Measurements from ENCODE around the gene BMP6. TPM values are rescaled to one million over a fixed set of nuclear protein-coding genes. Genes with fewer than 3 reads are reported as not detected.

BMP6 gene
- total and polyA plus RNA-seq, 2 experiments from 2014 or later, result 0.84 to 2.8 TPM

DNA sequence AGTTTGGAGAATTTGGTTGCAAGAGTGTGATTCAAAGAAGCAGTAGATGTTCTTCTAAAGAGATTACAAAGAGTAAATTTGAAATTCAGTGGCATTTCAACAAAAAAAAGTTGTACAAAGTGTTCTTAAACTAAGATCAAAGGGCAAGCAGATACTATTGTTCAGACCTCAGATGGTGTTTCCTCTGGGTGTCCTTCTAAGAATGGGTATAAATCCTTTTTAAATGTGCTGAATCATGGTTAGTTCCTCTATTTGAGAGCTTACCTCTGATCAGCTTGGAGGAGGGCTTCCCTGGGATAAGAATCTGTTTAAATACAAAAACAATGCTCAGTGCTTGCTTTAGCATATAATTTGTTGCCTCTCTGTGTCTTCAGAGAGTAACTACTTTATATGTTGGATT lies 6.3 kb downstream of the BMP6 start:
- Histone ChIP-seq H3K4me1 (ENCODE audit: insufficient read depth) (peaks cover 26% of the 10 kb centered on the region), H3K79me2 (replicated peaks; ENCODE audit: insufficient read depth) (no peaks in the 10 kb centered on the region), H3K4me3 (no peak overlapping the region), H3K27ac (ENCODE audit: low read depth) (no peak overlapping the region), H3K36me3 (ENCODE audit: insufficient read depth) (no peaks in the 10 kb centered on the region), H3K4me2 (no peak overlapping the region; the same call in 1 of the 2 replicates), H4K20me1 (replicated peaks; ENCODE audit: insufficient read depth) (peaks cover 5% of the 10 kb centered on the region; the same call in 1 of the 2 replicates), H3K9me2 (ENCODE audit: insufficient read depth) (no peaks in the 10 kb centered on the region), H2AFZ (no peak overlapping the region), H3K27me3 (ENCODE audit: insufficient read depth) (peaks cover 37% of the 10 kb centered on the region), H3F3A (replicated peaks; ENCODE audit: low read depth) (no peaks in the 10 kb centered on the region)
- peaks cover 35% of the 10 kb centered on the region for H3K4me1 Mint-ChIP-seq
- no peaks in the 10 kb centered on the region for H3K9me3 Mint-ChIP-seq
- ATAC-seq (no peak), DNase-seq (ENCODE audit: low spot score) (peak; percentile 16)
- TF ChIP-seq, protein P1, sequence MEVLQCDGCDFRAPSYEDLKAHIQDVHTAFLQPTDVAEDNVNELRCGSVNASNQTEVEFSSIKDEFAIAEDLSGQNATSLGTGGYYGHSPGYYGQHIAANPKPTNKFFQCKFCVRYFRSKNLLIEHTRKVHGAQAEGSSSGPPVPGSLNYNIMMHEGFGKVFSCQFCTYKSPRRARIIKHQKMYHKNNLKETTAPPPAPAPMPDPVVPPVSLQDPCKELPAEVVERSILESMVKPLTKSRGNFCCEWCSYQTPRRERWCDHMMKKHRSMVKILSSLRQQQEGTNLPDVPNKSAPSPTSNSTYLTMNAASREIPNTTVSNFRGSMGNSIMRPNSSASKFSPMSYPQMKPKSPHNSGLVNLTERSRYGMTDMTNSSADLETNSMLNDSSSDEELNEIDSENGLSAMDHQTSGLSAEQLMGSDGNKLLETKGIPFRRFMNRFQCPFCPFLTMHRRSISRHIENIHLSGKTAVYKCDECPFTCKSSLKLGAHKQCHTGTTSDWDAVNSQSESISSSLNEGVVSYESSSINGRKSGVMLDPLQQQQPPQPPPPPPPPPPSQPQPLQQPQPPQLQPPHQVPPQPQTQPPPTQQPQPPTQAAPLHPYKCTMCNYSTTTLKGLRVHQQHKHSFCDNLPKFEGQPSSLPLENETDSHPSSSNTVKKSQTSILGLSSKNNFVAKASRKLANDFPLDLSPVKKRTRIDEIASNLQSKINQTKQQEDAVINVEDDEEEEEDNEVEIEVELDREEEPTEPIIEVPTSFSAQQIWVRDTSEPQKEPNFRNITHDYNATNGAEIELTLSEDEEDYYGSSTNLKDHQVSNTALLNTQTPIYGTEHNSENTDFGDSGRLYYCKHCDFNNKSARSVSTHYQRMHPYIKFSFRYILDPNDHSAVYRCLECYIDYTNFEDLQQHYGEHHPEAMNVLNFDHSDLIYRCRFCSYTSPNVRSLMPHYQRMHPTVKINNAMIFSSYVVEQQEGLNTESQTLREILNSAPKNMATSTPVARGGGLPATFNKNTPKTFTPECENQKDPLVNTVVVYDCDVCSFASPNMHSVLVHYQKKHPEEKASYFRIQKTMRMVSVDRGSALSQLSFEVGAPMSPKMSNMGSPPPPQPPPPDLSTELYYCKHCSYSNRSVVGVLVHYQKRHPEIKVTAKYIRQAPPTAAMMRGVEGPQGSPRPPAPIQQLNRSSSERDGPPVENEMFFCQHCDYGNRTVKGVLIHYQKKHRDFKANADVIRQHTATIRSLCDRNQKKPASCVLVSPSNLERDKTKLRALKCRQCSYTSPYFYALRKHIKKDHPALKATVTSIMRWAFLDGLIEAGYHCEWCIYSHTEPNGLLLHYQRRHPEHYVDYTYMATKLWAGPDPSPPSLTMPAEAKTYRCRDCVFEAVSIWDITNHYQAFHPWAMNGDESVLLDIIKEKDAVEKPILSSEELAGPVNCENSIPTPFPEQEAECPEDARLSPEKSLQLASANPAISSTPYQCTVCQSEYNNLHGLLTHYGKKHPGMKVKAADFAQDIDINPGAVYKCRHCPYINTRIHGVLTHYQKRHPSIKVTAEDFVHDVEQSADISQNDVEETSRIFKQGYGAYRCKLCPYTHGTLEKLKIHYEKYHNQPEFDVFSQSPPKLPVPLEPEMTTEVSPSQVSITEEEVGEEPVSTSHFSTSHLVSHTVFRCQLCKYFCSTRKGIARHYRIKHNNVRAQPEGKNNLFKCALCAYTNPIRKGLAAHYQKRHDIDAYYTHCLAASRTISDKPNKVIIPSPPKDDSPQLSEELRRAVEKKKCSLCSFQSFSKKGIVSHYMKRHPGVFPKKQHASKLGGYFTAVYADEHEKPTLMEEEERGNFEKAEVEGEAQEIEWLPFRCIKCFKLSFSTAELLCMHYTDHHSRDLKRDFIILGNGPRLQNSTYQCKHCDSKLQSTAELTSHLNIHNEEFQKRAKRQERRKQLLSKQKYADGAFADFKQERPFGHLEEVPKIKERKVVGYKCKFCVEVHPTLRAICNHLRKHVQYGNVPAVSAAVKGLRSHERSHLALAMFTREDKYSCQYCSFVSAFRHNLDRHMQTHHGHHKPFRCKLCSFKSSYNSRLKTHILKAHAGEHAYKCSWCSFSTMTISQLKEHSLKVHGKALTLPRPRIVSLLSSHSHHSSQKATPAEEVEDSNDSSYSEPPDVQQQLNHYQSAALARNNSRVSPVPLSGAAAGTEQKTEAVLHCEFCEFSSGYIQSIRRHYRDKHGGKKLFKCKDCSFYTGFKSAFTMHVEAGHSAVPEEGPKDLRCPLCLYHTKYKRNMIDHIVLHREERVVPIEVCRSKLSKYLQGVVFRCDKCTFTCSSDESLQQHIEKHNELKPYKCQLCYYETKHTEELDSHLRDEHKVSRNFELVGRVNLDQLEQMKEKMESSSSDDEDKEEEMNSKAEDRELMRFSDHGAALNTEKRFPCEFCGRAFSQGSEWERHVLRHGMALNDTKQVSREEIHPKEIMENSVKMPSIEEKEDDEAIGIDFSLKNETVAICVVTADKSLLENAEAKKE (CRISPR knock-in tag; IDR thresholded peaks at IDR 0.05), result no peak
- no peak for TF ChIP-seq CREB1 (CRISPR knock-in tag; IDR thresholded peaks at IDR 0.05; ENCODE audit: low read depth)
- no peak for TF ChIP-seq POLR2AphosphoS5 (IDR thresholded peaks at IDR 0.05; ENCODE audit: low read depth)
- no peak for TF ChIP-seq NANOG (IDR thresholded peaks at IDR 0.05; ENCODE audit: borderline replicate concordance)
- TF ChIP-seq EZH2 (IDR thresholded peaks at IDR 0.05; ENCODE audit: low read depth, unreplicated experiment), result no peak
- no peak for TF ChIP-seq STAT1 (IDR thresholded peaks at IDR 0.05; ENCODE audit: unreplicated experiment)
- TF ChIP-seq JUNB (IDR thresholded peaks at IDR 0.05; ENCODE audit: unreplicated experiment), result no peak
- TF ChIP-seq, protein P2, sequence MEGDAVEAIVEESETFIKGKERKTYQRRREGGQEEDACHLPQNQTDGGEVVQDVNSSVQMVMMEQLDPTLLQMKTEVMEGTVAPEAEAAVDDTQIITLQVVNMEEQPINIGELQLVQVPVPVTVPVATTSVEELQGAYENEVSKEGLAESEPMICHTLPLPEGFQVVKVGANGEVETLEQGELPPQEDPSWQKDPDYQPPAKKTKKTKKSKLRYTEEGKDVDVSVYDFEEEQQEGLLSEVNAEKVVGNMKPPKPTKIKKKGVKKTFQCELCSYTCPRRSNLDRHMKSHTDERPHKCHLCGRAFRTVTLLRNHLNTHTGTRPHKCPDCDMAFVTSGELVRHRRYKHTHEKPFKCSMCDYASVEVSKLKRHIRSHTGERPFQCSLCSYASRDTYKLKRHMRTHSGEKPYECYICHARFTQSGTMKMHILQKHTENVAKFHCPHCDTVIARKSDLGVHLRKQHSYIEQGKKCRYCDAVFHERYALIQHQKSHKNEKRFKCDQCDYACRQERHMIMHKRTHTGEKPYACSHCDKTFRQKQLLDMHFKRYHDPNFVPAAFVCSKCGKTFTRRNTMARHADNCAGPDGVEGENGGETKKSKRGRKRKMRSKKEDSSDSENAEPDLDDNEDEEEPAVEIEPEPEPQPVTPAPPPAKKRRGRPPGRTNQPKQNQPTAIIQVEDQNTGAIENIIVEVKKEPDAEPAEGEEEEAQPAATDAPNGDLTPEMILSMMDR (conservative IDR thresholded peaks at IDR 0.05; ENCODE audit: low read depth in 2 of 2), result no peak
- TF ChIP-seq EZH2phosphoT487 (IDR thresholded peaks at IDR 0.05; ENCODE audit: unreplicated experiment), result no peak
- TF ChIP-seq ZNF331 (CRISPR knock-in tag; IDR thresholded peaks at IDR 0.05; ENCODE audit: low read depth), result no peak
- TF ChIP-seq, protein P3, sequence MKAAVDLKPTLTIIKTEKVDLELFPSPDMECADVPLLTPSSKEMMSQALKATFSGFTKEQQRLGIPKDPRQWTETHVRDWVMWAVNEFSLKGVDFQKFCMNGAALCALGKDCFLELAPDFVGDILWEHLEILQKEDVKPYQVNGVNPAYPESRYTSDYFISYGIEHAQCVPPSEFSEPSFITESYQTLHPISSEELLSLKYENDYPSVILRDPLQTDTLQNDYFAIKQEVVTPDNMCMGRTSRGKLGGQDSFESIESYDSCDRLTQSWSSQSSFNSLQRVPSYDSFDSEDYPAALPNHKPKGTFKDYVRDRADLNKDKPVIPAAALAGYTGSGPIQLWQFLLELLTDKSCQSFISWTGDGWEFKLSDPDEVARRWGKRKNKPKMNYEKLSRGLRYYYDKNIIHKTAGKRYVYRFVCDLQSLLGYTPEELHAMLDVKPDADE (IDR thresholded peaks at IDR 0.05), result no peak
- TF ChIP-seq ZNF114 (CRISPR knock-in tag; IDR thresholded peaks at IDR 0.05), result no peak
- TF ChIP-seq, protein P4, sequence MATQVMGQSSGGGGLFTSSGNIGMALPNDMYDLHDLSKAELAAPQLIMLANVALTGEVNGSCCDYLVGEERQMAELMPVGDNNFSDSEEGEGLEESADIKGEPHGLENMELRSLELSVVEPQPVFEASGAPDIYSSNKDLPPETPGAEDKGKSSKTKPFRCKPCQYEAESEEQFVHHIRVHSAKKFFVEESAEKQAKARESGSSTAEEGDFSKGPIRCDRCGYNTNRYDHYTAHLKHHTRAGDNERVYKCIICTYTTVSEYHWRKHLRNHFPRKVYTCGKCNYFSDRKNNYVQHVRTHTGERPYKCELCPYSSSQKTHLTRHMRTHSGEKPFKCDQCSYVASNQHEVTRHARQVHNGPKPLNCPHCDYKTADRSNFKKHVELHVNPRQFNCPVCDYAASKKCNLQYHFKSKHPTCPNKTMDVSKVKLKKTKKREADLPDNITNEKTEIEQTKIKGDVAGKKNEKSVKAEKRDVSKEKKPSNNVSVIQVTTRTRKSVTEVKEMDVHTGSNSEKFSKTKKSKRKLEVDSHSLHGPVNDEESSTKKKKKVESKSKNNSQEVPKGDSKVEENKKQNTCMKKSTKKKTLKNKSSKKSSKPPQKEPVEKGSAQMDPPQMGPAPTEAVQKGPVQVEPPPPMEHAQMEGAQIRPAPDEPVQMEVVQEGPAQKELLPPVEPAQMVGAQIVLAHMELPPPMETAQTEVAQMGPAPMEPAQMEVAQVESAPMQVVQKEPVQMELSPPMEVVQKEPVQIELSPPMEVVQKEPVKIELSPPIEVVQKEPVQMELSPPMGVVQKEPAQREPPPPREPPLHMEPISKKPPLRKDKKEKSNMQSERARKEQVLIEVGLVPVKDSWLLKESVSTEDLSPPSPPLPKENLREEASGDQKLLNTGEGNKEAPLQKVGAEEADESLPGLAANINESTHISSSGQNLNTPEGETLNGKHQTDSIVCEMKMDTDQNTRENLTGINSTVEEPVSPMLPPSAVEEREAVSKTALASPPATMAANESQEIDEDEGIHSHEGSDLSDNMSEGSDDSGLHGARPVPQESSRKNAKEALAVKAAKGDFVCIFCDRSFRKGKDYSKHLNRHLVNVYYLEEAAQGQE (IDR thresholded peaks at IDR 0.05; ENCODE audit: unreplicated experiment), result no peak
- H3K4me3 Mint-ChIP-seq, result no peak overlapping the region
- no peaks in the 10 kb centered on the region for H3K36me3 Mint-ChIP-seq (ENCODE audit: low read depth)
- peak overlapping the region; percentile 12; the same call in 1 of the 2 replicates for H3K27ac Mint-ChIP-seq
- peaks cover 26% of the 10 kb centered on the region for H3K27me3 Mint-ChIP-seq (ENCODE audit: insufficient read depth, low read depth, poor library complexity)
